ENCODE results near the gene FOXP1. TPM values are rescaled to one million over a fixed set of nuclear protein-coding genes. Genes with fewer than 3 reads are reported as not detected.

Gene FOXP1
- polyA plus RNA-seq, 1 experiment: 56.6 TPM

- no peak overlapping the region for H3K4me3 ChIP-seq (ENCODE audit: low read depth, low read length)
- H3K9me3 ChIP-seq (ENCODE audit: control insufficient read depth, insufficient read depth, low read length): no peaks in the 10 kb centered on the region
- ChIA-PET POLR2A (no interaction called here), CTCF (interaction anchor here (0.7 kb wide), 1 partner anchor 202 kb away, joined by 5 read pairs; no protein-coding TSS in a partner anchor)
- no peak overlapping the region for H3K27ac ChIP-seq (ENCODE audit: low read depth, low read length)
- no peak for DNase-seq (ENCODE audit: low read depth, low spot score)
- TF ChIP-seq CTCF (IDR thresholded peaks at IDR 0.05; ENCODE audit: low read depth, low read length): no peak
- H3K27me3 ChIP-seq (ENCODE audit: control insufficient read depth, insufficient read depth, low read length): no peaks in the 10 kb centered on the region
Measured at GRCh38 chr3:71514621-71515020, 68.9 kb downstream of the FOXP1 start.

- TF ChIP-seq CTCF (IDR thresholded peaks at IDR 0.05; ENCODE audit: low read depth, low read length): no peak
- POLR2A ChIA-PET: no interaction called here
- H3K4me3 ChIP-seq (ENCODE audit: low read depth, low read length): no peak overlapping the region
- CTCF ChIA-PET: interaction anchor here (0.9 kb wide), 1 partner anchor 124 kb away, joined by 3 read pairs; no protein-coding TSS in a partner anchor
- no peaks in the 10 kb centered on the region for H3K9me3 ChIP-seq (ENCODE audit: control insufficient read depth, insufficient read depth, low read length)
- no peaks in the 10 kb centered on the region for H3K27me3 ChIP-seq (ENCODE audit: control insufficient read depth, insufficient read depth, low read length)
- H3K27ac ChIP-seq (ENCODE audit: low read depth, low read length): no peak overlapping the region
- no peak for DNase-seq (ENCODE audit: low read depth, low spot score)
Measured at GRCh38 chr3:71513515-71513914, 70.0 kb downstream of the FOXP1 start.

- CTCF ChIA-PET: interaction anchor here (0.9 kb wide), 1 partner anchor 123 kb away, joined by 3 read pairs; no protein-coding TSS in a partner anchor
- no peak for TF ChIP-seq CTCF (IDR thresholded peaks at IDR 0.05; ENCODE audit: low read depth, low read length)
- Histone ChIP-seq H3K27me3 (ENCODE audit: control insufficient read depth, insufficient read depth, low read length) (no peaks in the 10 kb centered on the region), H3K4me3 (ENCODE audit: low read depth, low read length) (no peak overlapping the region), H3K9me3 (ENCODE audit: control insufficient read depth, insufficient read depth, low read length) (no peaks in the 10 kb centered on the region), H3K27ac (ENCODE audit: low read depth, low read length) (no peak overlapping the region)
- DNase-seq (ENCODE audit: low read depth, low spot score): no peak
- POLR2A ChIA-PET: no interaction called here
Measured at GRCh38 chr3:71513081-71513480, 70.4 kb downstream of the FOXP1 start.

GRCh38 chr3:71512544-71512943, 71.0 kb downstream of the FOXP1 start:
- Histone ChIP-seq H3K4me3 (ENCODE audit: low read depth, low read length) (no peak overlapping the region), H3K27me3 (ENCODE audit: control insufficient read depth, insufficient read depth, low read length) (no peaks in the 10 kb centered on the region), H3K9me3 (ENCODE audit: control insufficient read depth, insufficient read depth, low read length) (no peaks in the 10 kb centered on the region), H3K27ac (ENCODE audit: low read depth, low read length) (no peak overlapping the region)
- TF ChIP-seq CTCF (IDR thresholded peaks at IDR 0.05; ENCODE audit: low read depth, low read length): no peak
- ChIA-PET CTCF (no interaction called here), POLR2A (no interaction called here)
- no peak for DNase-seq (ENCODE audit: low read depth, low spot score)

- ChIA-PET POLR2A (no interaction called here), CTCF (no interaction called here)
- DNase-seq (ENCODE audit: low read depth, low spot score): no peak
- TF ChIP-seq CTCF (IDR thresholded peaks at IDR 0.05; ENCODE audit: low read depth, low read length): no peak
- no peak overlapping the region for H3K27ac ChIP-seq (ENCODE audit: low read depth, low read length)
- no peaks in the 10 kb centered on the region for H3K27me3 ChIP-seq (ENCODE audit: control insufficient read depth, insufficient read depth, low read length)
- H3K9me3 ChIP-seq (ENCODE audit: control insufficient read depth, insufficient read depth, low read length): no peaks in the 10 kb centered on the region
- no peak overlapping the region for H3K4me3 ChIP-seq (ENCODE audit: low read depth, low read length)
Measured at GRCh38 chr3:71512000-71512399, 71.5 kb downstream of the FOXP1 start.

Data from AG04450 (cell line).